NB4 (cell line): ENCODE data around the gene CD48.
A peak's percentile ranks its signal among the peaks of the same experiment; 100 is the strongest.

Experiments
- DNase-seq: peaks from one replicate; pipeline ENCODE4 v3.0.0; 2010; ENCODE audit warnings: low read depth
- H3K4me3 ChIP-seq: one replicate; pipeline ENCODE4 v1.5.1; 2011; ENCODE audit warnings: mild to moderate bottlenecking, low read depth, low read length, moderate library complexity
- CTCF ChIP-seq: IDR thresholded peaks from one replicate; pipeline ENCODE4 v1.5.1; 2012; ENCODE audit warnings: low read depth, low read length
- MAX ChIP-seq: IDR thresholded peaks from 2 replicates; pipeline ENCODE4 v1.6.1; 2011; ENCODE audit warnings: low read depth, low read length
- MYC ChIP-seq: IDR thresholded peaks from 2 replicates; pipeline ENCODE4 v1.6.1; 2011; ENCODE audit warnings: low read depth, low read length
- POLR2A ChIP-seq: IDR thresholded peaks from 2 replicates; pipeline ENCODE4 v1.6.1; 2011; ENCODE audit warnings: mild to moderate bottlenecking; ENCODE audit not compliant: insufficient read length; ENCODE audit errors: extremely low read depth

The CD48 gene

DNA sequence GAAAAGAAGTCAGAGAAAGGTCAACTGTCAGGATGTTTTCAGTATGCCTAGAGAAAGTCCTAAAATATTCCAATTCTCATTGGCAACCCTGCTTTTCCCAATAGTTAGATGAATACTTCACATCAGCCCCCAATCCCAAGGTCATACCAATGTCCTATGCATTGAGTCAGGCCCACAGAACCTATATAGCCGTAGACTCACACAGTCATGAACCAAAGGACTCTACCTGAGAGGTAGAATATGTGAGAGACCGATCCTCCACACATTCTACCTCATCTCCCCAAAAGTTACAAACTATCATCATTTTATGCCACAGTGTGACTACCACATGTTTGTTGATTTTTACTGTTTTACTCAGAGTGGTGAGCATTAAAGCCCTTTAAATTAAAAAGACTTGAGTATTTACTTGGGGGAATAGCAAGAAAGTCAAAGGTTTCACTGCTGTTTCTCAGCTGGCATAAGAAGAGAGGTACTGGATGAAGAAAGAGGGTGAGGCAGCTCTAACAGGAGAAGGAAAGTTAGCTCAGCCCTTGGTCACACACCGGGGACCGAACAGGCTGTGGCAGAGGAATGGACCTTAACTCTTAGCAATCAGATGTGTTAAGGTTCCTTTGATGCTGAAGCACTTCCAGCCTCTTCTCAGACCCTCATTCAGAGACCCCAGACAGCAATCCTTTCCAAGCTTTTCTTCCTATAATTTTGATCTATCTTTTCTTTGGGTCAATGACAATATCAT is 937 bp downstream of the CD48 start:
- H3K4me3 ChIP-seq = peak overlapping the region; percentile 27
- no peak for DNase-seq
- TF ChIP-seq MAX (no peak), MYC (no peak), CTCF (no peak), POLR2A (no peak)

DNA sequence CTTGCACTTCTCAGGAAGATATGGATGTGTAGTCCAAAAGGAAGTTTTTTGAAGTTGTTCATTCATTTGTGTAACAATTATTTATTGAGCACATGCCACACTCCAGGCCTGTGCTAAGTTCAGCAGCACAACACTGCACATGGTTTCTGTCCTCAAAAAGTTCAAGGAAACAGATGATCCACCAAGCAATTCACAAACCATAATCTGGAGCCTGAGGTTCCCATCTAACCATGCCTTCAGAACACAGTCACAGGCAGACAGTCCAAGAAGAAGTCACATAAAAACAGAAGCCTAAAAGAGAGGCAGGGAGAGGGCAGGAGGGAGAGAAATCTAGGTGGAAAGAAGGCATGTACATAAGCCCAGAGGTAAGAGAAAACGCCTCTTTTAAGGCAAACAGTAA is 1.9 kb downstream of the CD48 start:
- DNase-seq = no peak
- TF ChIP-seq MAX (no peak; the same call in 1 of the 2 replicates), MYC (no peak), CTCF (no peak), POLR2A (no peak)
- H3K4me3 ChIP-seq = no peak overlapping the region

GRCh38 chr1:160708801-160709200 is 2.8 kb downstream of the CD48 start:
- H3K4me3 ChIP-seq = no peak overlapping the region
- peak; percentile 29 for DNase-seq
- TF ChIP-seq POLR2A (no peak), MAX (no peak), CTCF (no peak), MYC (no peak)

DNA sequence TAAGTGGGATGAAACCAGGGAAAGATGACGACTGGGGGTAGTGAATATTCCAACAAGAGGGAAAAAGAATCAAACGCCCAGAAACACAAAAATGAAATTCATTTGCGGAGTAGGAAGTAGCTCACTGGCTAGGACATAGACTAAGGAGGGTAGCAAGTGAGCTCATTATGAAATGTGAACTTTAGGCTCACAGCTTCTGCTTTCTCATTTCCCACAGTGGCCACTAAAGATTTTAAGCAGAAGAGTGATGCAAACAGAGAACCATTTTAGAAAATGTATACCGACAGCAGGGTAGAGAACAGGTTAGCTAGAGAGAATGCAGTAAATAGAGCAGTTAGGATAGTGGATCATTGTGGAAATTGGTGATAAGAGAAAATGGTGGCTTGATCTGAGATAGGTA is 3.5 kb downstream of the CD48 start:
- peak; percentile 82 for DNase-seq
- no peak overlapping the region for H3K4me3 ChIP-seq
- TF ChIP-seq POLR2A (no peak), MYC (no peak), MAX (no peak), CTCF (no peak)

DNA sequence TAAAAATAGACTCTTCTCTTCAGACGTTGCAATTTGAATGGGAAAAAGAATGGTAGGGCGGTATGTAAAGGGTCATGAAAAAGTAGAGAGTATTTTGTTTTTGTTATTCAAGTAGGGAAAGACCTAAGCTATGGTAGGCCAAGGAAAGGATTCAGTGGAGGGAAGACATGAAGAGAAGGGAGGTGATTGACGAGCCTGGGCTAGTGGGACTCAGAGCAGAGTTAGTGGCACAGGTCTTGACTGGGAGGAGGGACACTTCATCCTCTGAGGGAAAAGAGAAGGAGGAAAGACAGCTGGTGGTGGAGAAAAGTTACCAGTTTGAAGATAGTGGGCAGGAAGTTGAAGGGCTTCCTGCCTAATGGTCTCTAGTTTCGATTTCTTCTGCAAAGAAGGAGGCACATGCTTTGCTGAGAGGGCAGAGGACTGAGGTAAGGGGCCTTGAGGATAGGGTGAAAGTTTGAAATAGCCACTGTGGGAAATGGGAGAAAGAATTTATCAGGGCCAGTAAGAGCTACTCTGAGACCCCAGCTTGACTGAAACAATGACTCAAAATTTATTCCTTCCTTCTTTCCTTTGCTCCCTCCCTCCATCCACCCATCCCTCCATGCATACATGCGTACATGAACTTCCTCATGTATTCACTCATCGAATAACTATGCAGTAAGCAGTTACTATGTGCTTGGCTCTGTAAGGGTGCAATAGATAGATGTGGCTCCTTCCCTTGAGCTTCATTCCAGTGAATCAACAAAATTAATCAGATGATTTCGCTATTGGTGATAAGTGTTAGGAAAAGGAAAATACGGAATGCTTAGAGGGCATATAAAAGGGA is 4.2 kb downstream of the CD48 start:
- H3K4me3 ChIP-seq = no peak overlapping the region
- peak; percentile 39 for DNase-seq
- no peak for TF ChIP-seq POLR2A
- no peak for TF ChIP-seq CTCF
- no peak for TF ChIP-seq MAX
- TF ChIP-seq MYC = no peak
